ENCODE data around the gene RNF125.

RNF125 gene

GRCh38 chr18:32029558-32029957 lies 10.9 kb downstream of the RNF125 start:
- H3K27ac ChIP-seq, result no peak overlapping the region
- TF ChIP-seq CTCF (conservative IDR thresholded peaks at IDR 0.05), result no peak

DNA sequence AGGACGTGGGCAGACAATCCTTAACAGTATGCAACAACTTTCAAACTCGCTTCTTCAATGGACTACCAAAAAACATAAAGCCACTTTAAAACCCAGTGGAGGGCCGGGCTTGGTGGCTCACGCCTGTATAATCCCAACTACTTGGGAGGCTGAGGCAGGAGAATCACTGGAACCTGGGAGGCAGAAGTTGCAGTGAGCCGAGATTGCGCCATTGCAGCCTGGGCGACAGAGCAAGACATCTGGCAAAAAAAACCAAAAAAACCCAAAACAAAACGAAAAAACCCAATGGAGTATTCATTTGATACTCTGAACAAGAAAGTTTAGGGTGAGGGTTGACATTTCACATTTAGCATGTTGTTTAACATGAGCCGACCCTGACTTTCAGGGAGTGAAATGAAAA lies 14.0 kb downstream of the RNF125 start:
- TF ChIP-seq CTCF (conservative IDR thresholded peaks at IDR 0.05), result no peak
- H3K27ac ChIP-seq, result no peak overlapping the region

GRCh38 chr18:32036506-32037180 lies 18.0 kb downstream of the RNF125 start:
- TF ChIP-seq CTCF (conservative IDR thresholded peaks at IDR 0.05), result no peak
- H3K27ac ChIP-seq, result no peak overlapping the region

GRCh38 chr18:32037616-32038015 lies 19.0 kb downstream of the RNF125 start:
- TF ChIP-seq CTCF (conservative IDR thresholded peaks at IDR 0.05), result no peak
- no peak overlapping the region for H3K27ac ChIP-seq

- no peak overlapping the region for H3K27ac ChIP-seq
- no peak for TF ChIP-seq CTCF (conservative IDR thresholded peaks at IDR 0.05)
Observed at GRCh38 chr18:32040936-32041335, 22.3 kb downstream of the RNF125 start.

GRCh38 chr18:32042337-32042736 lies 23.7 kb downstream of the RNF125 start:
- H3K27ac ChIP-seq, result no peak overlapping the region
- no peak for TF ChIP-seq CTCF (conservative IDR thresholded peaks at IDR 0.05)

GRCh38 chr18:32048507-32049091 lies 30.0 kb downstream of the RNF125 start:
- H3K27ac ChIP-seq, result no peak overlapping the region
- no peak for TF ChIP-seq CTCF (conservative IDR thresholded peaks at IDR 0.05)
